ENCODE measurements around the gene FMNL3.

Gene FMNL3

GRCh38 chr12:49680075-49680474 lies 27.1 kb downstream of the FMNL3 start:
- no peak for DNase-seq (ENCODE audit: low read depth in 3 of 3, low spot score in 1 of 3)

GRCh38 chr12:49678711-49679110 lies 28.5 kb downstream of the FMNL3 start:
- no peak for DNase-seq (ENCODE audit: low read depth in 3 of 3, low spot score in 1 of 3)

- no peak for DNase-seq (ENCODE audit: low read depth in 3 of 3, low spot score in 1 of 3)
These were observed 32.1 kb downstream of the FMNL3 start for GRCh38 chr12:49675137-49675536.

- no peak for DNase-seq (ENCODE audit: low read depth in 3 of 3, low spot score in 1 of 3)
These were observed 32.8 kb downstream of the FMNL3 start for GRCh38 chr12:49674318-49674981.

- no peak for DNase-seq (ENCODE audit: low read depth in 3 of 3, low spot score in 1 of 3)
These were observed 33.5 kb downstream of the FMNL3 start for GRCh38 chr12:49673446-49674317.

- DNase-seq (ENCODE audit: low read depth in 3 of 3, low spot score in 1 of 3) = no peak
These were observed 34.6 kb downstream of the FMNL3 start for GRCh38 chr12:49672301-49673217.

GRCh38 chr12:49671031-49671765 lies 36.0 kb downstream of the FMNL3 start:
- peak; percentile 29 to 49 (median 47) for DNase-seq (ENCODE audit: low read depth in 3 of 3, low spot score in 1 of 3)

GRCh38 chr12:49669796-49670195 lies 37.4 kb downstream of the FMNL3 start:
- DNase-seq (ENCODE audit: low read depth in 3 of 3, low spot score in 1 of 3) = no peak

- DNase-seq (ENCODE audit: low read depth in 3 of 3, low spot score in 1 of 3) = no peak
These were observed 39.7 kb downstream of the FMNL3 start for GRCh38 chr12:49667325-49668090.

- DNase-seq (ENCODE audit: low read depth in 3 of 3, low spot score in 1 of 3) = no peak
These were observed 41.0 kb downstream of the FMNL3 start for GRCh38 chr12:49666176-49666575.

GRCh38 chr12:49665384-49665783 lies 41.8 kb downstream of the FMNL3 start:
- DNase-seq (ENCODE audit: low read depth in 3 of 3, low spot score in 1 of 3) = no peak

- no peak for DNase-seq (ENCODE audit: low read depth in 3 of 3, low spot score in 1 of 3)
These were observed 42.5 kb downstream of the FMNL3 start for GRCh38 chr12:49664591-49665239.

GRCh38 chr12:49664167-49664566 lies 43.0 kb downstream of the FMNL3 start:
- DNase-seq (ENCODE audit: low read depth in 3 of 3, low spot score in 1 of 3) = no peak

GRCh38 chr12:49662998-49663843 lies 44.0 kb downstream of the FMNL3 start:
- DNase-seq (ENCODE audit: low read depth in 3 of 3, low spot score in 1 of 3) = peak; percentile 40 to 65 (median 59)

GRCh38 chr12:49661746-49662145 lies 45.5 kb downstream of the FMNL3 start:
- no peak for DNase-seq (ENCODE audit: low read depth in 3 of 3, low spot score in 1 of 3)

- no peak for DNase-seq (ENCODE audit: low read depth in 3 of 3, low spot score in 1 of 3)
These were observed 46.0 kb downstream of the FMNL3 start for GRCh38 chr12:49661191-49661590.

- DNase-seq (ENCODE audit: low read depth in 3 of 3, low spot score in 1 of 3) = no peak
These were observed 47.5 kb downstream of the FMNL3 start for GRCh38 chr12:49659753-49660152.

GRCh38 chr12:49658276-49658675 lies 48.9 kb downstream of the FMNL3 start:
- no peak for DNase-seq (ENCODE audit: low read depth in 3 of 3, low spot score in 1 of 3)

Measured in stimulated activated CD4-positive, alpha-beta T cell treated with anti-CD3 and anti-CD28 coated beads, TNF-alpha, amount 100 ng/mL, for 1 hour (primary cell).